Measurements from ENCODE around the gene EHMT2. TPM values are rescaled to one million over a fixed set of nuclear protein-coding genes. Genes with fewer than 3 reads are reported as not detected.
A peak's percentile ranks its signal among the peaks of the same experiment; 100 is the strongest.

The EHMT2 gene
- total RNA-seq, 2 experiments from 2014 or later: 57.0 to 58.4 TPM

DNA sequence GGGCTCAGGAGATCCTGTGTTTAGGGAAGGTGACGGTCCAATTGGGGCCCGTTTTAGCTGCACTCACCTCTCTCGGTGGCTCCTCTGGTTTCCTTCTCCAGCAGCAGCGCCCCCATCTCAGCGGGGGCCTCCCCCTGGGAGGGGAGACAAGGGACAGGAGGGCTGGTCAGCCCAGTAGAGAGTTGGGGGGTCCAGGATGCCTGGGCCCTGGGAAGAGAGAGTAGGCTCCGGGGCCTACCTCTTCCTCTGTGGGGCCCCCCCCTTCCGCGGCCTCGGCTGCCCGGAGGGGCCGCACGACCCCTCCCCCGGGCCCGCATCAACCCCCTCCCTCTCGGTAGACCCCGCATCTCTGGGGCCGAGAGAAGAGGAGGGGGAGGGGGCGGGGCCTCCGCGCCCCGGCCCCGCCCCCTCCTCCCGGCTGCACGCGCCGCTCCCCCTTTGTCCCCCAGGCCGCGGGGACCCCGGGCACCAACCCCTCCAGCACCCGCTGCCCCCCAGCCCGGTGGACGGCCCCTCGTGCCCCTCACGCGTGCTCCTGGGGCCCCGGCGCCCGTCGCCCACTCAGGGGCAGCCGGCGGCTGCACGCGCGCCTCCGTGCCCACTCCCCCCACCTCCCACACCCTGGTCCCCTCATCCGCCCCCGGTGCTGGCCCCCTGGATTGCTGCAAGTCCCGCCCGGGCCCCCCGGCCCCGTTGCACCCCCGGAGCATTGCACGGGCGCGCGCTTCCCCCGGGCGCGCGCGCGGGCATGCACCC lies 464 bp downstream of the EHMT2 start:
- CTCF ChIA-PET: interaction anchor here (0.7 to 2.3 kb wide), 7 partner anchors 10 to 193 kb away, joined by 3 to 7 read pairs (median 4); partner anchors contain the start of genes ABHD16A, NEU1 and SKIC2
- Mint-ChIP-seq H3K27ac (peak overlapping the region; percentile 77), H3K36me3 (ENCODE audit: low read depth) (peaks cover 26% of the 10 kb centered on the region), H3K4me1 (peaks cover 49% of the 10 kb centered on the region), H3K4me3 (peak overlapping the region; percentile 90), H3K9me3 (no peaks in the 10 kb centered on the region), H3K27me3 (no peaks in the 10 kb centered on the region)
- POLR2A ChIA-PET: interaction anchor here (0.7 to 2.6 kb wide), 14 partner anchors 10 to 356 kb away, joined by 3 to 22 read pairs (median 5); partner anchors contain the start of genes DDX39B, DXO, FKBPL and GPANK1
- DNase-seq: no peak

DNA sequence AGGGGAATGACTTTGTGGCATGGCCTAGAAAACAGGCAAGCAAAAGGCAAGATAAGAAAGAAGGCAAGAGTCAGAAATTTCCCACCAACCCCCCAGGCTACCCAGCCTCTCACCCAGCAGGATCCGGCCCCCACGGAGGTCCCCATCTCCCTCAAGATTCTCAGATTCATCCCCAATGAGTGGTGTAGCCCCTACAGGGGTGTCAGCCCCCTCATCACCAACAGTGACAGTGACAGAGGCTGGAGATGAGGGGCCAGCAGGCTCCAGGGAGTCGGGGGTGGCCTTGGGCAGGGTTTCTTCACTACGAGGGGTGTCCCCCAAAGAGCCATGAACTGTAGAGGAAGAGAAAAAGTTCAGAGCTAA lies 1.0 kb downstream of the EHMT2 start:
- Mint-ChIP-seq H3K4me3 (peak overlapping the region; percentile 78), H3K4me1 (peaks cover 49% of the 10 kb centered on the region), H3K27me3 (no peaks in the 10 kb centered on the region), H3K36me3 (ENCODE audit: low read depth) (peaks cover 29% of the 10 kb centered on the region), H3K9me3 (no peaks in the 10 kb centered on the region), H3K27ac (peak overlapping the region; percentile 77)
- ChIA-PET POLR2A (interaction anchor here (1.0 to 2.3 kb wide), 3 partner anchors 61 to 355 kb away, joined by 3 to 9 read pairs (median 4); partner anchors contain the start of gene DDX39B), CTCF (interaction anchor here (0.9 kb wide), 1 partner anchor 9 kb away, joined by 3 read pairs; no protein-coding TSS in a partner anchor)
- no peak for DNase-seq

GRCh38 chr6:31892821-31893220 lies 4.7 kb downstream of the EHMT2 start:
- peaks cover 42% of the 10 kb centered on the region for H3K36me3 Mint-ChIP-seq (ENCODE audit: low read depth)
- no peaks in the 10 kb centered on the region for H3K9me3 Mint-ChIP-seq
- no peak overlapping the region for H3K4me3 Mint-ChIP-seq
- H3K27me3 Mint-ChIP-seq: no peaks in the 10 kb centered on the region
- no peak for DNase-seq
- peaks cover 28% of the 10 kb centered on the region for H3K4me1 Mint-ChIP-seq
- no peak overlapping the region for H3K27ac Mint-ChIP-seq
- CTCF ChIA-PET: interaction anchor here (1.0 kb wide), 1 partner anchor 155 kb away, joined by 3 read pairs; no protein-coding TSS in a partner anchor
- POLR2A ChIA-PET: no interaction called here

- no peak for DNase-seq
- ChIA-PET POLR2A (interaction anchor here (0.8 kb wide), 1 partner anchor 13 kb away, joined by 3 read pairs; no protein-coding TSS in a partner anchor), CTCF (interaction anchor here (0.7 to 2.0 kb wide), 9 partner anchors 22 to 237 kb away, joined by 3 to 6 read pairs (median 3); partner anchors contain the start of genes BAG6 and NEU1)
- no peaks in the 10 kb centered on the region for H3K27me3 Mint-ChIP-seq
- H3K36me3 Mint-ChIP-seq (ENCODE audit: low read depth): peaks cover 57% of the 10 kb centered on the region
- no peak overlapping the region for H3K4me3 Mint-ChIP-seq
- H3K4me1 Mint-ChIP-seq: peaks cover 13% of the 10 kb centered on the region
- H3K27ac Mint-ChIP-seq: no peak overlapping the region
- no peaks in the 10 kb centered on the region for H3K9me3 Mint-ChIP-seq
Observed at GRCh38 chr6:31889331-31889972, 8.0 kb downstream of the EHMT2 start.

GRCh38 chr6:31888276-31889258 lies 8.9 kb downstream of the EHMT2 start:
- no peaks in the 10 kb centered on the region for H3K27me3 Mint-ChIP-seq
- POLR2A ChIA-PET: no interaction called here
- no peak overlapping the region for H3K4me3 Mint-ChIP-seq
- no peaks in the 10 kb centered on the region for H3K9me3 Mint-ChIP-seq
- CTCF ChIA-PET: interaction anchor here (0.8 to 2.0 kb wide), 6 partner anchors 26 to 236 kb away, joined by 3 to 6 read pairs (median 3); partner anchors contain the start of genes BAG6 and NEU1
- peaks cover 64% of the 10 kb centered on the region for H3K36me3 Mint-ChIP-seq (ENCODE audit: low read depth)
- H3K27ac Mint-ChIP-seq: no peak overlapping the region
- H3K4me1 Mint-ChIP-seq: peaks cover 13% of the 10 kb centered on the region
- DNase-seq: peak; percentile 33

GRCh38 chr6:31887173-31888007 lies 10.1 kb downstream of the EHMT2 start:
- Mint-ChIP-seq H3K27me3 (no peaks in the 10 kb centered on the region), H3K4me3 (no peak overlapping the region), H3K36me3 (ENCODE audit: low read depth) (peaks cover 60% of the 10 kb centered on the region), H3K4me1 (peaks cover 4% of the 10 kb centered on the region), H3K9me3 (no peaks in the 10 kb centered on the region), H3K27ac (no peak overlapping the region)
- ChIA-PET POLR2A (interaction anchor here (0.6 to 1.1 kb wide), 3 partner anchors 10 to 189 kb away, joined by 3 read pairs; partner anchors contain the start of gene EHMT2), CTCF (interaction anchor here (0.5 to 2.0 kb wide), 3 partner anchors 9 to 116 kb away, joined by 3 to 6 read pairs (median 3); partner anchors contain the start of gene NEU1)
- no peak for DNase-seq

DNA sequence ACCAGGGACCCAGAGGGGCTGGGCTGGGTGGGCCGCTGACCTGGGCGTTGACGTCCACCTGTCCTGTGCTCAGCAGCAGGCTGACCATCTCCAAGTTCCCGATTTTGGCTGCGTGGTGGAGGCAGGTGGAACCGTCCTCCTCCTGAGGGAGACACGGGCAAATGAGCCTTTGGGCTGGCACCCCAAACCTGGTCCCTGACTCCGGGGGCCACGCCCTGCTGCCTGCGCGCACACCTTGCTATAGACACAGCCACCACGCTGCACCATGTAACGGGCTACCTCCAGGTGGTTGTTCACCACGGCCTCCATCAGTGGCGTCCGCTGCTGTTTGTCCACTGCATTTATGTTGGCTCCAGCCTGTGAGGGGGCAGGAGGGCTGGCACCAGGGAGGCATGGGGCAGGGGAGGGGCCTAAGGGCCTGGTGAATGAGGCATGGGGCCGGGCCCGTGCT lies 10.9 kb downstream of the EHMT2 start:
- no peak overlapping the region for H3K27ac Mint-ChIP-seq
- no peak for DNase-seq
- POLR2A ChIA-PET: interaction anchor here (0.6 kb wide), 1 partner anchor 189 kb away, joined by 3 read pairs; no protein-coding TSS in a partner anchor
- H3K4me3 Mint-ChIP-seq: no peak overlapping the region
- no peaks in the 10 kb centered on the region for H3K4me1 Mint-ChIP-seq
- H3K9me3 Mint-ChIP-seq: no peaks in the 10 kb centered on the region
- H3K36me3 Mint-ChIP-seq (ENCODE audit: low read depth): peaks cover 60% of the 10 kb centered on the region
- H3K27me3 Mint-ChIP-seq: no peaks in the 10 kb centered on the region
- CTCF ChIA-PET: interaction anchor here (0.5 to 1.0 kb wide), 2 partner anchors 10 to 115 kb away, joined by 3 read pairs; no protein-coding TSS in a partner anchor

DNA sequence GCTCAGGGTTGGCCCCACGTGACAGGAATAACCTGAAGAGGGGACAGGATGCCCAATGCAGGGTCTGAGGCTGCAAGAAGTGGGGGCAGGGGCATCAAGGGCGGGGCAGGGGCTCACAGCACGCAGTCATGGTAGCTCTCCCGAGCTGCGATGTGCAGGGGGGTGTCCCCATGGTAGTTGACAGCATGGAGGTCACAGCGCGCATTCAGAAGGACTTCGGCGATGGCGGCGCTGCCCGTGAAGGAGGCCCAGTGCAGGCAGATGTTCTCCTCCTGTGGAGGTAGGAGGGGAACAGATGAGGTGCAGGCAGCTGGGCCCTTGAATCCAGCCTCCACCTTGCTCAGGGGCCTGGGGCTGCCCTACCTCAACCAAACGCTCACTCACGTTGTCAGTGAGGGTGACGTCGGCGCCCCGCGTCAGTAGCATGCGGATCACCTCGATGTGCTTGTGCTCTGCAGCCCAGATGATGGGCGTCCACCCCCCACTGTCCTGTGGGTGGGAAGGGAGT lies 12.9 kb downstream of the EHMT2 start:
- no peak overlapping the region for H3K27ac Mint-ChIP-seq
- DNase-seq: no peak
- no peaks in the 10 kb centered on the region for H3K27me3 Mint-ChIP-seq
- H3K9me3 Mint-ChIP-seq: no peaks in the 10 kb centered on the region
- ChIA-PET CTCF (interaction anchor here (1.0 to 1.3 kb wide), 2 partner anchors 14 to 173 kb away, joined by 3 to 4 read pairs; no protein-coding TSS in a partner anchor), POLR2A (no interaction called here)
- H3K4me3 Mint-ChIP-seq: no peak overlapping the region
- H3K4me1 Mint-ChIP-seq: no peaks in the 10 kb centered on the region
- peaks cover 64% of the 10 kb centered on the region for H3K36me3 Mint-ChIP-seq (ENCODE audit: low read depth)

- H3K9me3 Mint-ChIP-seq: no peaks in the 10 kb centered on the region
- CTCF ChIA-PET: interaction anchor here (1.3 kb wide), 1 partner anchor 15 kb away, joined by 4 read pairs; no protein-coding TSS in a partner anchor
- no peaks in the 10 kb centered on the region for H3K27me3 Mint-ChIP-seq
- no peaks in the 10 kb centered on the region for H3K4me1 Mint-ChIP-seq
- peaks cover 62% of the 10 kb centered on the region for H3K36me3 Mint-ChIP-seq (ENCODE audit: low read depth)
- POLR2A ChIA-PET: interaction anchor here (1.0 kb wide), 1 partner anchor 26 kb away, joined by 3 read pairs; no protein-coding TSS in a partner anchor
- no peak overlapping the region for H3K27ac Mint-ChIP-seq
- DNase-seq: no peak
- H3K4me3 Mint-ChIP-seq: no peak overlapping the region
Observed at GRCh38 chr6:31883676-31884075, 13.8 kb downstream of the EHMT2 start.

GRCh38 chr6:31882344-31882743 lies 15.2 kb downstream of the EHMT2 start:
- no peaks in the 10 kb centered on the region for H3K9me3 Mint-ChIP-seq
- H3K27ac Mint-ChIP-seq: no peak overlapping the region
- no peaks in the 10 kb centered on the region for H3K4me1 Mint-ChIP-seq
- no peak overlapping the region for H3K4me3 Mint-ChIP-seq
- POLR2A ChIA-PET: no interaction called here
- peaks cover 59% of the 10 kb centered on the region for H3K36me3 Mint-ChIP-seq (ENCODE audit: low read depth)
- CTCF ChIA-PET: no interaction called here
- DNase-seq: no peak
- no peaks in the 10 kb centered on the region for H3K27me3 Mint-ChIP-seq

DNA sequence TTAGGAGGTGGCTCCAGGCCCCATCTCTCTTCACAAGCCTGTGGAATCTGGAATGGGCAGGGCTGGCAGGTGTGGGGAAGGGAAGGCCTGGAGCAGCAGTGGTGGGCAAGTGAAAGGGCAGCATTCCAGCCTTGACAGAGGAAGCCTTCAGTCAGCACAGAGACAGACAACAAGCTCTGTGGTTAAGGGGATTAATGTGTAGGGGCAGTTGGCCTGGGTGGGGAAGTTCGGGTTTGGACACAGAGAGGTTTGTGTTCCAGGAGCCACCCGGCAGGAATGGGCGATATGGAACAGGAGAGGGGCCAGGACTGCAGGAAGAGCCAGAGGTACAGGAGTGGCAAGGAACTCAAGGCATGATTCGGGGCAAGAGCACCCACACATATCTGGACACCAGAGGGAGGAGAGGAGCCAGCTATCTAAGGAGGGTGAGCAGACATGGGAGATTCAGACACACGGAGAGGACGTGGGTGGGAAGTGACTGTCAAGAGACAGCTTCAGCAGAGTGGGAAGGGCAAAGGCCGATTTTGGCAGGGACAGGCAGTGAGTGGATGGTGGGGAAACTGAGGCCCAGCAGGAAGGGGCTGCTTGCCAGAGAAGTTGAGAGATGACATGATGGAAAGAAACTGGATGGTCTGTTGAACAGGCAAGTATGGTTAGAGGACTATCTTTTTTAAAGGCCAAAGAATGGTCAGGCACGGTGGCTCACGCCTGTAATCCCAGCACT lies 16.2 kb downstream of the EHMT2 start:
- H3K4me3 Mint-ChIP-seq: no peak overlapping the region
- POLR2A ChIA-PET: no interaction called here
- H3K9me3 Mint-ChIP-seq: no peaks in the 10 kb centered on the region
- H3K27ac Mint-ChIP-seq: no peak overlapping the region
- H3K27me3 Mint-ChIP-seq: no peaks in the 10 kb centered on the region
- no peaks in the 10 kb centered on the region for H3K4me1 Mint-ChIP-seq
- CTCF ChIA-PET: no interaction called here
- H3K36me3 Mint-ChIP-seq (ENCODE audit: low read depth): peaks cover 53% of the 10 kb centered on the region
- DNase-seq: no peak

Measured in activated CD4-positive, alpha-beta memory T cell treated with anti-CD3 and anti-CD28 coated beads, Interleukin-2, amount 10 ng/mL, durations not matched to agents 7 days and 5 days (primary cell).